NCI-H460 (cell line): ENCODE data around the gene CACNG6. TPM values are rescaled to one million over a fixed set of nuclear protein-coding genes. Genes with fewer than 3 reads are reported as not detected.
"Not testable (repeated sequence)": the region's sequence is repeated elsewhere in the genome, so short reads cannot be mapped to it uniquely, and the experiment has no call there.

Experiments used
- DNase-seq: peaks from one replicate; pipeline ENCODE4 v3.0.0-alpha.2; 2016; ENCODE audit warnings: low read depth; ENCODE audit errors: extremely low read depth
- polyA plus RNA-seq: library from polyadenylated mRNA; depleted of rRNA; stranded (reverse); fragments of >200 nt; gene quantifications from 2 replicates; pipeline ENCODE4 v1.2.3, GENCODE V29; 2014; cell fraction: nucleus; rRNA removed
- total RNA-seq: library from RNA; depleted of rRNA; stranded (reverse); fragments of >200 nt; shearing (Covaris generic); gene quantifications from 2 replicates; pipeline ENCODE4 v1.2.3, GENCODE V29; 2014; rRNA removed

The CACNG6 gene, protein sequence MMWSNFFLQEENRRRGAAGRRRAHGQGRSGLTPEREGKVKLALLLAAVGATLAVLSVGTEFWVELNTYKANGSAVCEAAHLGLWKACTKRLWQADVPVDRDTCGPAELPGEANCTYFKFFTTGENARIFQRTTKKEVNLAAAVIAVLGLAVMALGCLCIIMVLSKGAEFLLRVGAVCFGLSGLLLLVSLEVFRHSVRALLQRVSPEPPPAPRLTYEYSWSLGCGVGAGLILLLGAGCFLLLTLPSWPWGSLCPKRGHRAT
- total RNA-seq, result 4.6 and 4.9 TPM in 2 replicates
- 2.0 and 7.9 TPM in 2 replicates for polyA plus RNA-seq

DNA sequence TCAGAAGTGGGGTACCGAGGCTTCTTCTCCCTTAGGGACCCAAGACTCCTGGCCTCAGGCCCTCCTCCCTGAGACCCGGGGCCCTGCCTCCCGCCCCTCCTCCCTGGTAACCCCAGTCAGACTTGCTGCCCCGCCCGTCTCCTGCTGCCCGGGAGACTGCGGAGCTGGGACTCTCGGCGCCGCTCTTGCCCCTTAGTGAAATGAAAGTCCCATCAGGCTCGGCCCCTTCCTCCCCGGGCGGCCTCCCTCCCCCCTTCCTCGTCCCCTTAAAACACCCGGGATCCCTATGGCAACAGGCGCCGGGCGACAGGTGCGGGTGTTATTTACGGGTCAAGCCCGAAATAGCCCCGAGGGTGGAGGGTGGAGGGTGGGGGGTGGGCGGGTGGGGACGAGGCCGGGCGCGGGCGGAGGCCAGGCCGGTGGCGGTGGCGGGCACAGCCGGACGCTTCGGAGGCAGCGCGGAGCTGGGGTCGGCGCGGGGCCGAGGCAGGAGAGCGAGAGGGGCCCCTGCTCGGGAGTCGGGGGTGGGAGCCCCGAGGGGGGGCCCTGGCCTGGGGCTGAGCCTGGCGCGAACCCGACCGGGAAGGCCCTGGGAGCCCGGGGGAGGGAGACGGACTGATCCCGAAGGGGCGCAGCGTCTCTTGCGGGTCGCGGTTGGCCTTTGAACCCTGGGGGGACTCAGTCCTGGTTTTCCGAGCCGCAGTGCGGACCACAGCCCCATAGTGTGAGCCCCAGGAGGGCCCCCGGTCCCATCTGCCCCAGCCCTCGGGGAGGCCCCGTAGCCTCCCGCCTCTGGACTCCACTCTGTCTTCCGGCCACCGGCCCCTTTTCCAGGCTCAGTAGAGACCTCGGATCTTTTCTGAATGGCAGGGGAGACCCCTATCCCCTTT lies at the start of gene CACNG6:
TSS of gene CACNG6 (plus strand) at position 414 of the 890 bp plus-strand sequence. CDS start 1,241 bp downstream, outside the sequence.
- DNase-seq, result peak; percentile 44

GRCh38 chr19:53942001-53942786 lies 49.2 kb upstream of the CACNG6 start:
- DNase-seq, result no peak

GRCh38 chr19:53944416-53944815 lies 47.0 kb upstream of the CACNG6 start:
- DNase-seq, result no peak

DNA sequence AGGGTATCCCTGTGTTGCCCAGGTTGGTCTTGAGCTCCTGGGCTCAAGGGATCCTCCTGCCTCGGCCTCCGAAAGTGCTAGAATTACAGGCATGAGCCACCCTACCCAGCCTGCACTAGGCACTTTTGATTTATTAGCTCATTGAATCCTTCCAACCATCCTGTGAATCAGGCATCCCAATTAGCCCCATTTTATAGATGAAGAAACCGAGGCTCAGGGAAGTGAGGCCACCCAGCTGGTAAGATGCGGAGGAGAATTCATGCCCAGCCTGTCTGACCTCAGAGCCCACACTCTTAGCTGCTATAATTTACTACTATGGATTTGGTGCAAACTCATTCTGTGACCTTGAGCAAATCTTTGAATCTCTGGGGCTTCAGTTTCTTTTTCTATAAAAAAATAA lies 46.5 kb upstream of the CACNG6 start:
- no peak for DNase-seq

DNA sequence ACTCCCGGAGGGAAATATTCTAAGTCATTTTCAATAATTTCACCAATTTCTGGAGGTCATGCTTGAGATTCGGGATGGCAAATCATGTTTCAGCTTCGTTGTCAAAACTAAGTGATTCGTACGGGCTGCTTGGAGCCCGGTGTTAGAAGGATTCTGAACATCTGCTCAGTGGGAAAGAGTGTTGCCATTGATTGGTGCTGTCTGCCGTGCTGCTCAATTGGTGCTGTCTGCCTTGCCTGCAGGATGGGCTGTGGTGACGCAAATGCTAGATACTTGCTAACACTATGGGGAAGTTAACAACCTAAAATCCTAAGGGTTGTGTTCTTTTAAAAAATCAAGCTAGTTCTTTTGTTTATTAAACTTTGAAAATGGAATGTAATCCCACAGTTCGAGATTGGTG lies 46.0 kb upstream of the CACNG6 start:
- DNase-seq, result peak; percentile 72

GRCh38 chr19:53945998-53946397 lies 45.4 kb upstream of the CACNG6 start:
- no peak for DNase-seq

DNA sequence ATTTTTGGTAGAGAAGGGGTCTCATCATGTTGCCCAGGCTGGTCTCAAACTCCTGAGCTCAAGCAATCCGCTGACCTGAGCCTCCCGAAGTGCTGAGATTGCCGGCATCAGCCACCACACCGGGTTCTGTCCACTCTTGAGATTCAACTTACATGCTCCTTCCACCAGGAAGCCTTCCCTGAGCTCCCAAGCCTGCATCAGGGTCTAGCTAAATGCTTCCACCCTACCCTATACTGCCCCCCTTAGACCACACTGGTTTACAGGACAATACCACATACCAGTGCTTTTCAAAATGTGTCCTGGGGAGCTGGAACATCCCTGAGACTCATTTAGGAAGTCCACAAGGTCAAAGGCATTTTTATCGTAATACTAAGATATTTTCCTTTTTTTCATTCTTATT lies 43.8 kb upstream of the CACNG6 start:
- no peak for DNase-seq

DNA sequence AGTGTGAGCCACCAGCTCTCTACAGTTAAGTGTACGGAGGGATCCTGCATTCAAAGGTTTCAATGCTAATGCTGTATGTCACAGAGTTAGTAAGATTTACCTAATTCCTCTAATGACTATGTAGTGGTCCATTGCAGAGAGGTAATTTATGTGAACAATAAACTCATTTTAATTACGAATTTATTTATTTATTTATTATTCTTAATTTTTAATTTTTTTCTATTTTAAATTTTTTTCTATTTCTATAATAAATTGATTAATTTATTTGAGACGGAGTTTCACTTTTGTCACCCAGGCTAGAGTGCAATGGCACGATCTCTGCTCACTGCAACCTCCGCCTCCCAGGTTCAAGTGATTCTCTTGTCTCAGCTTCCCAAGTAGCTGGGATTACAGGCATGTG lies 42.8 kb upstream of the CACNG6 start:
- DNase-seq, result not testable (repeated sequence)

DNA sequence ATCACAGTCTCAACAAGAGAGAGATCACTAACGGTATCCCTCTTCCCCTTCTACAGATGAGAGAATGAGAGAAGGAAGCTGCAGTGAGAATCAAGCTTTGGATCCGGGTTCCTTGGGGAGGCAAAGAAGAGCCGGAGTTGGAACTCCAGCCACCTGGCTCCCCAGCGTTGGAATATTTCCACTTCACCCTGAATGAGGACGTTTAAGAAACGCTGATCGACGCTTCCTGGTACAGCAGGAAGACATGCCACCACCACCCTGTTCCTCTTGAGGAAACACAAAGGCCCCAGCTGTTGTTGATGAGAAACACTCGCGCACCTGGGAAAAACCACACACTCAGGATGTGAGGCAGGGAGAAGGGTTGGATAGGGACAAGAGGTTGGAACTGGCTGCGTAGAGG lies 40.0 kb upstream of the CACNG6 start:
- DNase-seq, result no peak

DNA sequence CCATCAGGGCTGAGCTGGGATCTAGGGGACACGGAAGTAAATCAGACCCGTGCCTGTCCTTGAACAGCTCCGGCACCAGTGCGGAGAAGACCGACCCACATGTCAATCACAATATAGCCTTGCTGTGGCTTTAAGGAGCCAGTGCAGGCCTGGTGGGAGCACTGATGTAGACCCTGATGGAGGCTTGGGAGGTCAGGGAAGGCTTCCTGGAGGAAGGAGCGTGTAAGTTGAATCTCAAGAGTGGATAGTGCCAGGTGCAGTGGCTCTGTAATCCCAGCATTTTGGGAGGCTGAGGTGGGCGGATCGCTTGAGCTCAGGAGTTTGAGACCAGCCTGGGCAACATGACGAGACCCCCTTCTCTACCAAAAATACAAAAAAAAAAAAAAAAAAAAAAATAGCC lies 39.5 kb upstream of the CACNG6 start:
- DNase-seq, result no peak

- no peak for DNase-seq
These were observed 38.1 kb upstream of the CACNG6 start for GRCh38 chr19:53953383-53953782.

- no peak for DNase-seq
These were observed 33.8 kb upstream of the CACNG6 start for GRCh38 chr19:53957448-53958167.

DNA sequence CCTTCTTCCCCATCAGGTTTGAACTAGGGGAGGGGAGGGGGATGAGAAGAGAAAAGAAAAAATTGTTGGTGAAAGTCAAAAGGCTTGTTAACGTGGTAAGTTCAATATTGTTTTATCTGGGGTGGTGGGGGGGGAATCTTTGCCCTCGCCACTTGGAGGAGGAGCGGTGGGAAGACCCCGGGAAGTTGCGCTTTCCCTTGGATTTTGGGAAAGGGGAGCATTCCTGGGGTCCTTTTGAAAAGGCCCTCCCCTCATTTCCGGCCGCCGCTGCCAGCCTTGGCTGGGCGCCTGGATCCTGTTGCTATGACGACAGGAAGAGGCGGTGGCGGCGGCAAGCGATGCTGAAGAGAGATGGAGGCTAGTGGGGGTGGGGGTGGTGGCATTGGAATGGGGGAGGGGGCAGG lies 33.3 kb upstream of the CACNG6 start:
- no peak for DNase-seq

GRCh38 chr19:53958823-53959757 lies 32.3 kb upstream of the CACNG6 start:
- no peak for DNase-seq

DNA sequence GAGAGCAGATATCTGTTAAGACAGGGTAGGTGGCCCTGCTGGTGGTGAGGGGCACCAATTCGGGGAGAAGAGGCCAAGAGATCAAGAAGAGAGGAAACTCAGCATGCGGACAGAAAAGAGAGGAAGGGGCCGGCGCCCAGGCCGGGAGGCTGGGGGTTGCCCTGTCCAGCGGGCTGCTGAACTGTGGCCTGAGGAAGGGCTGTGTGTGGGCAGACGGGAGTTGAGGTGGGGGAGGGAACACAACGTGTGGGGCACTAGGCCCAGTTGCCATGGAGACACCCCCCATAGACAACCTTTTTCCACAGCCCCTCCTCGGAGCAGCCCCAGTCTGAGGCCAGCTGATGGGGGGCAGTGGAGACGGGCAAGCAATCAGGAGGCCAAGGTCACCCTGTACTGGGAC lies 31.2 kb upstream of the CACNG6 start:
- DNase-seq, result no peak

DNA sequence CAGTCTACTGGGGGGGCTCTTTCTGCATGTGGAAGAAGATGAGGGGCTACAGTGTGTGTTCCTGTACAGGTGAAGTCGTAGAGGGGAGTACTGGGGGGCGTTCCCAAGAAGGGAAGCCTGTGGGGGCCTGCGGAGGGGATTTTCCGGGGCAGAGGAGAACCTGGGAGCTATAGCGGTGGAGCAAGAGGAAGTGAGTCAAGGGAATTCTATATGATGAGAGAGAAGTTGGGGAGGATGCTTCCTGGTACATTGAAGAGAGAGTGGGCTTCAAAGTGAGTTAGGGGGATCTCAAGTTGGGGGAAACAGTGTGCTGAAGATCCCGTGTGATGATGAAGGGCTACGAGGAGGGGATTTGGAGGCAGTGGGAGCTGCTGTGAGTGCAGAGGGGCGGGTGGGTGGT lies 30.6 kb upstream of the CACNG6 start:
- no peak for DNase-seq

DNA sequence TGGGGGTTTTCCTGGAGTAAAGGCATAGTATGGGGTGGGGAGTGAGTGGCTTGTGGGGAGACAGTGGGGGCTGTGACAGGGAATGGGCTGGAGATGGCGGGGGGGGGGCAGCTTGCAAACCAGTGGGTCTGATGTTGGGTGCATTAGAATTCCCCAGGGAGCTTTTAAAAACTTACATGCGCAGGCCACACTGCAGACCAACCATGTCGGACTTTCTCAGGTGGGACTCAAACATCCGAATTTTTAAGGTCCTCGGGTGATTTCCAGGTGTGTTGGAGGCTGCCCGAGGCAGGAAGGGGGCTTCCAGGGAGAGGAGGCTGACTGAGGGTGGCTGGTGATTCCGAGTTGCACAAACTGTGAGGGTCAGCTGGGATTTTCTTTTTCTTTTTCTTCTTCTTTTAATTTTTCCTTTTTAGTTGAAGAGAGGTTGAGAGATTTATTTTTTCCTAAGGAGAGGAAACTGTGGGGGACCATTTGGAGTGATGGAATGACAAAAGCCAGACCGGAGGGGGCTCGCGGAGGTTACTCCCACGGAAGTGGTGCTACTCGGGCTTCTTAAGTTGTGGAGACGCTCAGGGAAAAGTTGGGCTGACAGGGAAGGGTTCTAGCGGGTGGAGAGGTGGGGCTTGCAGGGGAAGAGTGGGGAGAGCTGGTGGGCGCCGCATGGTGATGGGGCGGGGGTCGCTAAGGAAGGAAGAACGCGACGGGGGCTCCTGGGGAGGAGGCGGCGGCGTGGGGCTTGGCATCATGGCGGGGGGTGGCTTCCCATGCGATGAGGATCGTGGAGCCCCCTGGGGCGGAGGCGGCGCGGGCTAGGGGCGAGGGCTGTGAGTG lies 29.7 kb upstream of the CACNG6 start:
- DNase-seq, result no peak

DNA sequence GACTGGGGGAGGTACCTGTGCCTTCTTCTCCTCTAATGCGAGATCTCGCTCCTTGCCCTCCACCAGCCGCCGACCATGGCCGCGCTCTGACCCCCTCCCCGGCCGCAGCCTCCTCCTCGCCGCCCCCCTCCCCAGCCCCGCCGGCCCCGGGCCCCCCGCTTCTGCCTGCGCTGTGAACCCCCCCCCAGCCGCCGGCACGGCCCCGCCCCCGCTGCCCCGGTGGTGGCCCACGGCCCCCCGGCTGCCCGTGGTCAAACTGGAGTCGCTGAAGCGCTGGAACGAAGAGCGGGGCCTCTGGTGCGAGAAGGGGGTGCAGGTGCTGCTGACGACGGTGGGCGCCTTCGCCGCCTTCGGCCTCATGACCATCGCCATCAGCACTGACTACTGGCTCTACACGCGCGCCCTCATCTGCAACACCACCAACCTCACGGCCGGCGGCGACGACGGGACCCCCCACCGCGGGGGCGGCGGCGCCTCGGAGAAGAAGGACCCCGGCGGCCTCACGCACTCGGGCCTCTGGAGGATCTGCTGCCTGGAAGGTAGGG lies 28.5 kb upstream of the CACNG6 start, which contains the start of gene CACNG8:
TSS of gene CACNG8 (plus strand) at position 51 of the 545 bp plus-strand sequence.
- no peak for DNase-seq
